GM23338 (cell line): ENCODE data around the gene ZNF277. TPM values are rescaled to one million over a fixed set of nuclear protein-coding genes. Genes with fewer than 3 reads are reported as not detected.

ENCODE experiments used
- ATAC-seq: fragments of 200-7000 bp; cut with Tn5 transposase; 3 replicates; pipeline ENCODE4 v1.9.1; 2020
- DNase-seq: peaks from one replicate; pipeline ENCODE4 v3.0.0-alpha.2; 2015; ENCODE audit warnings: low spot score
- H2AFZ ChIP-seq: fragments of 200-600 bp; sonication (generic); 2 replicates; pipeline ENCODE4 v1.8.0; 2016; ENCODE audit warnings: antibody characterized with exemption, mild to moderate bottlenecking, moderate library complexity
- H3F3A ChIP-seq: fragments of 200-600 bp; sonication (generic); replicated peaks from 2 replicates; pipeline ENCODE4 v1.8.0; 2017; ENCODE audit warnings: antibody characterized with exemption, mixed run types, low read depth
- H3K27ac ChIP-seq: fragments of 200-600 bp; sonication (generic); 2 replicates; pipeline ENCODE4 v1.6.1; 2016; ENCODE audit warnings: low read depth
- H3K27me3 ChIP-seq: fragments of 200-600 bp; sonication (generic); 2 replicates; pipeline ENCODE4 v1.8.0; 2016; ENCODE audit warnings: mild to moderate bottlenecking, mixed run types, moderate library complexity; ENCODE audit not compliant: insufficient read depth
- H3K36me3 ChIP-seq: fragments of 200-600 bp; sonication (generic); 2 replicates; pipeline ENCODE4 v1.8.0; 2016; ENCODE audit warnings: mild to moderate bottlenecking; ENCODE audit not compliant: insufficient read depth
- H3K4me1 ChIP-seq: fragments of 200-600 bp; sonication (generic); 2 replicates; pipeline ENCODE4 v1.8.0; 2016; ENCODE audit warnings: mild to moderate bottlenecking, moderate library complexity; ENCODE audit not compliant: insufficient read depth
- H3K4me2 ChIP-seq: fragments of 200-600 bp; sonication (generic); 2 replicates; pipeline ENCODE4 v1.7.1; 2017; ENCODE audit warnings: mixed run types
- H3K4me3 ChIP-seq: fragments of 200-600 bp; sonication (generic); 2 replicates; pipeline ENCODE4 v1.6.1; 2016; ENCODE audit warnings: mixed run types
- H3K79me2 ChIP-seq: fragments of 200-600 bp; sonication (generic); replicated peaks from 2 replicates; pipeline ENCODE4 v1.8.0; 2017; ENCODE audit warnings: mild to moderate bottlenecking; ENCODE audit not compliant: insufficient read depth
- H3K9me2 ChIP-seq: fragments of 200-600 bp; sonication (generic); 2 replicates; pipeline ENCODE4 v1.8.0; 2017; ENCODE audit not compliant: insufficient read depth
- H4K20me1 ChIP-seq: fragments of 200-600 bp; sonication (generic); replicated peaks from 2 replicates; pipeline ENCODE4 v1.8.0; 2017; ENCODE audit warnings: mild to moderate bottlenecking; ENCODE audit not compliant: insufficient read depth
- H3K27ac Mint-ChIP-seq: 2 replicates; pipeline ENCODE4 v1.8.0; 2020; ENCODE audit warnings: inconsistent platforms, mild to moderate bottlenecking, moderate library complexity, mixed read lengths
- H3K27me3 Mint-ChIP-seq: 3 replicates; pipeline ENCODE4 v1.8.0; 2022; ENCODE audit warnings: low read depth, mild to moderate bottlenecking, moderate library complexity, mixed read lengths, inconsistent platforms; ENCODE audit not compliant: insufficient read depth, poor library complexity
- H3K36me3 Mint-ChIP-seq: 3 replicates; pipeline ENCODE4 v1.8.0; 2021; ENCODE audit warnings: low read depth, mild to moderate bottlenecking, inconsistent platforms, moderate library complexity, mixed read lengths
- H3K4me1 Mint-ChIP-seq: 3 replicates; pipeline ENCODE4 v1.8.0; 2020; ENCODE audit warnings: mild to moderate bottlenecking, inconsistent platforms, mixed read lengths
- H3K4me3 Mint-ChIP-seq: 3 replicates; pipeline ENCODE4 v1.8.0; 2021; ENCODE audit warnings: moderate library complexity, mild to moderate bottlenecking, inconsistent platforms, mixed read lengths
- H3K9me3 Mint-ChIP-seq: 3 replicates; pipeline ENCODE4 v1.8.0; 2020; ENCODE audit warnings: moderate library complexity, mild to moderate bottlenecking, inconsistent platforms, mixed read lengths
- ETS1 ChIP-seq: IDR thresholded peaks from 2 replicates; pipeline ENCODE4 v1.6.1; 2016; ENCODE audit warnings: antibody characterized with exemption
- JUNB ChIP-seq: IDR thresholded peaks from one replicate; pipeline ENCODE4 v1.6.1; 2016; ENCODE audit warnings: antibody characterized with exemption; ENCODE audit not compliant: unreplicated experiment
- POLR2AphosphoS5 ChIP-seq: IDR thresholded peaks from 2 replicates; pipeline ENCODE4 v1.6.1; 2016; ENCODE audit warnings: antibody characterized with exemption, low read depth
- STAT1 ChIP-seq: IDR thresholded peaks from one replicate; pipeline ENCODE4 v1.6.1; 2016; ENCODE audit warnings: antibody characterized with exemption; ENCODE audit not compliant: unreplicated experiment
- ZNF331 ChIP-seq: fragments of 250-450 bp; sonication (Bioruptor Pico); IDR thresholded peaks from 2 replicates; pipeline ENCODE4 v1.5.0; 2020; ENCODE audit warnings: low read depth, mild to moderate bottlenecking, moderate library complexity
- ZNF462 ChIP-seq: fragments of 250-450 bp; sonication (Bioruptor Pico); IDR thresholded peaks from 2 replicates; pipeline ENCODE4 v1.5.0; 2020; ENCODE audit warnings: mild to moderate bottlenecking, moderate library complexity
- polyA plus RNA-seq: library from polyadenylated mRNA; unstranded; fragments of >200 nt; fragmentation: Nextera tagmentation; extraction: Ambion mirVana; gene quantifications from 2 replicates; pipeline ENCODE4 v1.2.1, GENCODE V29; 2016
- total RNA-seq: library from RNA; depleted of rRNA; stranded (reverse); fragments of >200 nt; shearing (Covaris generic); gene quantifications from 2 replicates; pipeline ENCODE4 v1.2.3, GENCODE V29; 2014

Gene ZNF277
- total and polyA plus RNA-seq, 2 experiments from 2014 or later: 25.4 to 28.9 TPM

- no peak for TF ChIP-seq ZNF462
- TF ChIP-seq ZNF331 (CRISPR knock-in tag): no peak
- TF ChIP-seq JUNB: no peak
- TF ChIP-seq ETS1: no peak
These were observed 27.7 kb downstream of the ZNF277 start (continued) for GRCh38 chr7:112234147-112234546.

GRCh38 chr7:112236597-112236996, 30.1 kb downstream of the ZNF277 start:
- H3K27ac ChIP-seq: no peak overlapping the region

More at GRCh38 chr7:112236597-112236996, 30.1 kb downstream of the ZNF277 start:
- Histone ChIP-seq H2AFZ (no peak overlapping the region), H3K9me2 (no peaks in the 10 kb centered on the region), H3F3A (no peaks in the 10 kb centered on the region), H3K4me1 (peaks cover 8% of the 10 kb centered on the region), H3K79me2 (peaks cover 47% of the 10 kb centered on the region), H3K36me3 (no peaks in the 10 kb centered on the region), H3K27me3 (no peaks in the 10 kb centered on the region), H3K4me3 (no peak overlapping the region), H3K4me2 (no peak overlapping the region), H4K20me1 (no peaks in the 10 kb centered on the region; the same call in 1 of the 2 replicates)
- H3K9me3 Mint-ChIP-seq: no peaks in the 10 kb centered on the region
- peaks cover 4% of the 10 kb centered on the region for H3K27me3 Mint-ChIP-seq
- TF ChIP-seq STAT1 (no peak), POLR2AphosphoS5 (no peak), ZNF331 (CRISPR knock-in tag) (no peak), ZNF462 (no peak)
- no peak for DNase-seq
- peaks cover 10% of the 10 kb centered on the region for H3K4me1 Mint-ChIP-seq
- peaks cover 6% of the 10 kb centered on the region; the same call in 1 of the 3 replicates for H3K36me3 Mint-ChIP-seq
- H3K4me3 Mint-ChIP-seq: no peak overlapping the region
- no peak for ATAC-seq
- no peak overlapping the region for H3K27ac Mint-ChIP-seq
